SK-N-SH treated with all-trans-retinoic acid at 6 μM for 48 hours (cell line): ENCODE measurements around the gene PTPRJ.

Experiments
- ATAC-seq: fragments of 200-7000 bp; cut with Tn5 transposase; 3 replicates; pipeline ENCODE4 v1.9.1; 2020; ENCODE audit warnings: mild to moderate bottlenecking, moderate library complexity
- BACH2 ChIP-seq: fragments of 250-450 bp; sonication (Bioruptor Pico); IDR thresholded peaks from 2 replicates; pipeline ENCODE4 v1.9.0; 2021; ENCODE audit warnings: mild to moderate bottlenecking, borderline replicate concordance
- CREB5 ChIP-seq: fragments of 250-450 bp; sonication (Bioruptor Pico); IDR thresholded peaks from 2 replicates; pipeline ENCODE4 v1.5.1; 2020; ENCODE audit warnings: low read depth, mild to moderate bottlenecking, moderate library complexity
- CSDC2 ChIP-seq: fragments of 250-450 bp; sonication (Bioruptor Pico); IDR thresholded peaks from 2 replicates; pipeline ENCODE4 v1.5.0; 2020; ENCODE audit warnings: mild to moderate bottlenecking, moderate library complexity
- CSRNP3 ChIP-seq: fragments of 250-450 bp; sonication (Bioruptor Pico); IDR thresholded peaks from 2 replicates; pipeline ENCODE4 v1.5.1; 2021; ENCODE audit warnings: mild to moderate bottlenecking, moderate library complexity
- ESRRG ChIP-seq: fragments of 250-450 bp; sonication (Bioruptor Pico); IDR thresholded peaks from 2 replicates; pipeline ENCODE4 v1.6.1; 2021; ENCODE audit warnings: mild to moderate bottlenecking
- GLIS3 ChIP-seq: fragments of 250-450 bp; sonication (Bioruptor Pico); IDR thresholded peaks from 2 replicates; pipeline ENCODE4 v1.5.0; 2020; ENCODE audit warnings: mild to moderate bottlenecking, moderate library complexity
- ISL1 ChIP-seq: fragments of 250-450 bp; sonication (Bioruptor Pico); IDR thresholded peaks from 2 replicates; pipeline ENCODE4 v2.1.2; 2022; ENCODE audit warnings: mild to moderate bottlenecking, moderate library complexity
- PATZ1 ChIP-seq: fragments of 250-450 bp; sonication (Bioruptor Pico); IDR thresholded peaks from 2 replicates; pipeline ENCODE4 v1.8.0; 2020; ENCODE audit warnings: mild to moderate bottlenecking, moderate library complexity, borderline replicate concordance
- POU6F1 ChIP-seq: fragments of 250-450 bp; sonication (Bioruptor Pico); IDR thresholded peaks from 2 replicates; pipeline ENCODE4 v1.8.0; 2021; ENCODE audit warnings: low read depth, mild to moderate bottlenecking, moderate library complexity, borderline replicate concordance
- PPARA ChIP-seq: fragments of 250-450 bp; sonication (Bioruptor Pico); IDR thresholded peaks from 2 replicates; pipeline ENCODE4 v1.5.0; 2020; ENCODE audit warnings: mild to moderate bottlenecking, borderline replicate concordance
- RARB ChIP-seq: fragments of 250-450 bp; sonication (Bioruptor Pico); IDR thresholded peaks from 2 replicates; pipeline ENCODE4 v1.8.0; 2021; ENCODE audit warnings: mild to moderate bottlenecking, moderate library complexity
- SNAI2 ChIP-seq: fragments of 250-450 bp; sonication (Bioruptor Pico); IDR thresholded peaks from 2 replicates; pipeline ENCODE4 v1.5.0; 2020; ENCODE audit warnings: mild to moderate bottlenecking, moderate library complexity
- TCF4 ChIP-seq: fragments of 250-450 bp; sonication (Bioruptor Pico); IDR thresholded peaks from 2 replicates; pipeline ENCODE4 v1.8.0; 2021; ENCODE audit warnings: mild to moderate bottlenecking, moderate library complexity, borderline replicate concordance
- TOX ChIP-seq: fragments of 250-450 bp; sonication (Bioruptor Pico); IDR thresholded peaks from 2 replicates; pipeline ENCODE4 v1.8.0; 2021; ENCODE audit warnings: mild to moderate bottlenecking, moderate library complexity, borderline replicate concordance
- TSHZ2 ChIP-seq: fragments of 250-450 bp; sonication (Bioruptor Pico); IDR thresholded peaks from 2 replicates; pipeline ENCODE4 v1.5.0; 2020; ENCODE audit warnings: mild to moderate bottlenecking, moderate library complexity
- ZC3H10 ChIP-seq: fragments of 250-450 bp; sonication (Bioruptor Pico); IDR thresholded peaks from 2 replicates; pipeline ENCODE4 v1.5.1; 2021; ENCODE audit warnings: mild to moderate bottlenecking, moderate library complexity
- ZFP3 ChIP-seq: fragments of 250-450 bp; sonication (Bioruptor Pico); IDR thresholded peaks from 2 replicates; pipeline ENCODE4 v1.5.0; 2020; ENCODE audit warnings: mild to moderate bottlenecking, moderate library complexity
- ZFP30 ChIP-seq: fragments of 450-650 bp; formaldehyde crosslinking; IDR thresholded peaks from 2 replicates; pipeline ENCODE4 v1.5.0; 2022; ENCODE audit warnings: mild to moderate bottlenecking, moderate library complexity
- ZNF565 ChIP-seq: fragments of 450-650 bp; formaldehyde crosslinking; conservative IDR thresholded peaks from 2 replicates; pipeline ENCODE4 v1.5.0; 2020; ENCODE audit warnings: low read depth, mild to moderate bottlenecking, moderate library complexity

Gene PTPRJ

GRCh38 chr11:48031602-48032001 is 51.2 kb downstream of the PTPRJ start (continued):
- no peak for TF ChIP-seq CREB5 (CRISPR knock-in tag)
- TF ChIP-seq ZFP3 (CRISPR knock-in tag), result no peak
- TF ChIP-seq PPARA, result no peak

GRCh38 chr11:48032721-48033120 is 52.4 kb downstream of the PTPRJ start:
- TF ChIP-seq TSHZ2 (CRISPR knock-in tag) (no peak), ZFP30 (no peak), TOX (CRISPR knock-in tag) (no peak), CSRNP3 (no peak), SNAI2 (CRISPR knock-in tag) (no peak), PATZ1 (no peak), CSDC2 (CRISPR knock-in tag) (no peak), BACH2 (CRISPR knock-in tag) (no peak), GLIS3 (CRISPR knock-in tag) (no peak)

GRCh38 chr11:48033918-48034341 is 53.6 kb downstream of the PTPRJ start:
- TF ChIP-seq ESRRG (CRISPR knock-in tag), result no peak
- no peak for TF ChIP-seq CSDC2 (CRISPR knock-in tag)
- no peak for TF ChIP-seq CSRNP3
- TF ChIP-seq ZFP30, result no peak
- no peak for TF ChIP-seq TCF4 (CRISPR knock-in tag)
- no peak for TF ChIP-seq ISL1 (CRISPR knock-in tag)
- no peak for TF ChIP-seq ZNF565 (CRISPR knock-in tag)
- TF ChIP-seq POU6F1, result no peak
- no peak for TF ChIP-seq RARB (CRISPR knock-in tag)
- TF ChIP-seq BACH2 (CRISPR knock-in tag), result no peak
- no peak for TF ChIP-seq ZC3H10 (CRISPR knock-in tag)
- TF ChIP-seq ZFP3 (CRISPR knock-in tag), result no peak
- TF ChIP-seq PATZ1, result no peak
- ATAC-seq, result no peak

More at GRCh38 chr11:48032721-48033120, 52.4 kb downstream of the PTPRJ start:
- ATAC-seq, result no peak
